Measurements from ENCODE around the gene SPATA6.

Gene SPATA6

DNA sequence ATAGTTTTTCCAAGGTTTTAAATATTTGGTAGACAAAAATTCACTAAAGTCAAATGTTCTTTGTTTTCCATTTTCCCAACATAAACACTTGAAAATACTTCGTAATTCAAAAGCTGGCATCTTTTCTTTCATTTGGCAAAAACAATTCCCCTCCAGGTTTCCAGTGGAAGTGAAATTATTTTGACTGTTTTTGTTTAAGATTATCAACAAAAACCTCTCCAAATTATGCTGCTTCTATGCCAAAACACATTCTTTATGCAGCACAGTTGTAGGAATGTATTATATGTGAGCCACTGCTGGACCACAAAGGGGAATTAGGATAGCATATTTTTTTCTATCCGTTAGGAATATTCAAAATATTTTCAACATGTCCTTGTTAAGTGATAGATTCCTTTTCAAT is 205.4 kb downstream of the SPATA6 start:
- TF ChIP-seq, protein P1, sequence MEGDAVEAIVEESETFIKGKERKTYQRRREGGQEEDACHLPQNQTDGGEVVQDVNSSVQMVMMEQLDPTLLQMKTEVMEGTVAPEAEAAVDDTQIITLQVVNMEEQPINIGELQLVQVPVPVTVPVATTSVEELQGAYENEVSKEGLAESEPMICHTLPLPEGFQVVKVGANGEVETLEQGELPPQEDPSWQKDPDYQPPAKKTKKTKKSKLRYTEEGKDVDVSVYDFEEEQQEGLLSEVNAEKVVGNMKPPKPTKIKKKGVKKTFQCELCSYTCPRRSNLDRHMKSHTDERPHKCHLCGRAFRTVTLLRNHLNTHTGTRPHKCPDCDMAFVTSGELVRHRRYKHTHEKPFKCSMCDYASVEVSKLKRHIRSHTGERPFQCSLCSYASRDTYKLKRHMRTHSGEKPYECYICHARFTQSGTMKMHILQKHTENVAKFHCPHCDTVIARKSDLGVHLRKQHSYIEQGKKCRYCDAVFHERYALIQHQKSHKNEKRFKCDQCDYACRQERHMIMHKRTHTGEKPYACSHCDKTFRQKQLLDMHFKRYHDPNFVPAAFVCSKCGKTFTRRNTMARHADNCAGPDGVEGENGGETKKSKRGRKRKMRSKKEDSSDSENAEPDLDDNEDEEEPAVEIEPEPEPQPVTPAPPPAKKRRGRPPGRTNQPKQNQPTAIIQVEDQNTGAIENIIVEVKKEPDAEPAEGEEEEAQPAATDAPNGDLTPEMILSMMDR (IDR thresholded peaks at IDR 0.05; ENCODE audit: control insufficient read depth, extremely low read depth, insufficient read depth) = no peak
- DNase-seq (ENCODE audit: low read depth) = no peak

GRCh38 chr1:48263041-48263440 is 209.0 kb downstream of the SPATA6 start:
- H3K4me3 ChIP-seq (ENCODE audit: low read depth, low read length) = no peak overlapping the region
- DNase-seq (ENCODE audit: low read depth) = no peak
- TF ChIP-seq, protein P1 (IDR thresholded peaks at IDR 0.05; ENCODE audit: control insufficient read depth, extremely low read depth, insufficient read depth) = no peak

More for the DNA sequence above, 205.4 kb downstream of the SPATA6 start:
- H3K4me3 ChIP-seq (ENCODE audit: low read depth, low read length) = no peak overlapping the region

GRCh38 chr1:48261881-48262400 is 210.1 kb downstream of the SPATA6 start:
- DNase-seq (ENCODE audit: low read depth) = no peak
- TF ChIP-seq, protein P1 (IDR thresholded peaks at IDR 0.05; ENCODE audit: control insufficient read depth, extremely low read depth, insufficient read depth) = no peak
- no peak overlapping the region for H3K4me3 ChIP-seq (ENCODE audit: low read depth, low read length)

- no peak overlapping the region for H3K4me3 ChIP-seq (ENCODE audit: low read depth, low read length)
- TF ChIP-seq, protein P1 (IDR thresholded peaks at IDR 0.05; ENCODE audit: control insufficient read depth, extremely low read depth, insufficient read depth) = no peak
- DNase-seq (ENCODE audit: low read depth) = no peak
Observed at GRCh38 chr1:48258106-48258505, 213.9 kb downstream of the SPATA6 start.

GRCh38 chr1:48254254-48254653 is 217.8 kb downstream of the SPATA6 start:
- DNase-seq (ENCODE audit: low read depth) = no peak
- no peak overlapping the region for H3K4me3 ChIP-seq (ENCODE audit: low read depth, low read length)
- TF ChIP-seq, protein P1 (IDR thresholded peaks at IDR 0.05; ENCODE audit: control insufficient read depth, extremely low read depth, insufficient read depth) = no peak

- TF ChIP-seq, protein P1 (IDR thresholded peaks at IDR 0.05; ENCODE audit: control insufficient read depth, extremely low read depth, insufficient read depth) = no peak
- no peak for DNase-seq (ENCODE audit: low read depth)
Observed at GRCh38 chr1:48251821-48252220, 220.2 kb downstream of the SPATA6 start.

GRCh38 chr1:48251323-48251722 is 220.7 kb downstream of the SPATA6 start:
- H3K4me3 ChIP-seq (ENCODE audit: low read depth, low read length) = no peak overlapping the region
- DNase-seq (ENCODE audit: low read depth) = peak; percentile 26
- TF ChIP-seq, protein P1 (IDR thresholded peaks at IDR 0.05; ENCODE audit: control insufficient read depth, extremely low read depth, insufficient read depth) = no peak

More at GRCh38 chr1:48251821-48252220, 220.2 kb downstream of the SPATA6 start:
- H3K4me3 ChIP-seq (ENCODE audit: low read depth, low read length) = no peak overlapping the region
